ENCODE data around the gene CLDN1.
A peak's percentile ranks its signal among the peaks of the same experiment; 100 is the strongest.

The CLDN1 gene

DNA sequence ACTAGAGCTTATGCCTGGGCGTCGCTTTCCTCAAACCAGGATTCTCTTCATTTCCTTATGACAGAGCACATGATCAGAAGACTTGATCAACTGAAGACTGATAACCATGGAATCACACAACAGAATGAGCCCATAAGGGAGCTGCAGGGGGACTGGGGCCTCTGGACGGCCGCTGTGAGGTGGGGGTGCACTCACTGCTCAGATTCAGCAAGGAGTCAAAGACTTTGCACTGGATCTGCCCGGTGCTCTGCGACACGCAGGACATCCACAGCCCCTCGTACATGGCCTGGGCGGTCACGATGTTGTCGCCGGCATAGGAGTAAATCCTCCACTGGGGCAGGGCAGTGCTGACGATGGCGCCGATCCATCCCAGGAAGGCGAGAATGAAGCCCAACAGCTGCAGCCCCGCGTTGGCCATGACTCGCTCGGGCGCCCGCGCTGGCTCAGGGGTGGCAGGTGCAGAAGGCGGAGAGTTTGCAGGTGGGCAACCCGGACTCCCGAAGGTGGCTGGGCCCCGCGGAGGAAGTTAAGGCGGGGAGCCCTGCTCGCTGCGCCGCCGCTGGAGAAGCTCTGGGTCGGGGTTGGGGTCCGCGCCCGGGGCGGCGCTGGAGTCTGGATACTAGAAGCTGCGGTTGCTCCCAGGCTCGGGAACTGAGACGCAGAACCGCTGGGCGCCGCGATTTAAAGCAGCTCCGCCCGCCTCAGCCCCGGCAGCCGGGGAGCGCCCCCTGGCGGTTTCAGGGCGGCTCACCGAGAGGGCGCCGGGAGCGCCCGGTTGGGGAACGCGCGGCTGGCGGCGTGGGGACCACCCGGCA is at the start of gene CLDN1:
Gene CLDN1, minus strand, starts transcription at position 658 of the 815 bp plus-strand sequence. Its CDS starts 240 bp downstream, at position 418.
- peak; percentile 63 to 78 for DNase-seq

DNA sequence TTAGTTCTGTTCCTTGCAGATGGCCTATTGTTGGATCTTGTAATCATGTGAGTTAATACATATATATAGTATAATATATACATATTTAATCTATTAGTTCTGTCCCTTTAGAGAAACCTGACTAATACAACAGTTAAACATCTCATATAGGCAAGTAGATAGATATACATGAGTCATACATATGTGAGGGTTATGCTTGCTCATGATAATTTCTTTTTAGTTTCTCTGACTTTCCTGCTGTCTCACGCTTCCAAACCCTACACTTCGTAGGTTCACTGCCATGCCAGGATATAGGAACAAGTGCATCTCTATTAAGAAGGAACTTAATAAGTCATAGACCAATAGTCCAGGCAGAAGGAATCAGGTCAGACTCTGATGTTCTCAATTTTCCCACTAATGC is 48.9 kb upstream of the CLDN1 start:
- DNase-seq: no peak

- no peak for DNase-seq
Observed at GRCh38 chr3:190370369-190370768, 48.1 kb upstream of the CLDN1 start.

DNA sequence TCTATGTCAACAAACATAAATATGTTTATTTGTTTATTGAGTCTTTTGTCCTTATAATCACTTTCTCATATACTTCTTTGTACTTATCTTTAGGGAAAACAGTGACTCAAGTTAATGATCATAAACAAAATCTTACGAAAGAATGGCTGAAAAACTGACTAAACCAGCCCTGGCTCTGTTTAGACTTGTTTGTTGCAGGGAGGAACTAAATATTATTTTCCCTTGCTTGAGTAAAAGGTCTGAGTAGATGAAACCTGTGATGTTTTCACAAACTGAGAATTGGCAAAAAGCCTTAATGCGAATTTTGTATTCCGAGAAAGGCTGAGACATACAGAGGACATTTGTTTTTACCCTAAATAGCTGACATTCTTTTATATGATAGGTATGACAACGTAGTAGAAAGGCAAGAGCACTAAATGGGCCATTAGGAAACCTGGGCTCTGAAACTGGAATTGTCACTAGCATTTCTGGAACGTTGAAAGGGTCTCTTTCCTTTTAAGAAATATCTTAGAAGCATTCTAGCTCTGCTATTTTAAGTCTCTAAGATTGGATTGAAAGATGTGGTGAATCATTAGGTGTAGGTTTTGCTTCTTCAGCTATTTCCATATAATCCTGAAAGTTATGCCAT is 47.5 kb upstream of the CLDN1 start:
- no peak for DNase-seq

DNA sequence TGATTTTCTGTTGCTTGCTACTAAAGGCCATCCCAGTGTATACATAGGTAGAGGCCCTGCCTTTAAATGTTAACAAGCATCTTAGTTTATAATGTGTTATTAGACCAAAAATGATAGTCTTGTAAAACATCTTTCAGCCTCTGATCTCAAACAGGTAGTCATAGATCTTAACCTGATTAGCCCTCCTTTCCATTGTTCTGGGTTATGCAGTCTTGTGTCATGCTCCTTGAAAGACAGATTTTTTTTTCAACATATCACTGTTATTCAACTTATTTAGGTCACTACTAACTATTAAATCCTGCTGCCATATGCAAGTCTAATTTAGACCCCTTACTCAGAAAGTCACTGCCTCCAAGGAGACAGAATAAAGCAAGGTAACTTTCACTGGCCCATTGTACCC is 46.6 kb upstream of the CLDN1 start:
- DNase-seq: no peak

GRCh38 chr3:190366133-190366532 is 43.9 kb upstream of the CLDN1 start:
- DNase-seq: no peak

GRCh38 chr3:190362258-190362657 is 40.0 kb upstream of the CLDN1 start:
- no peak for DNase-seq

GRCh38 chr3:190361791-190362190 is 39.5 kb upstream of the CLDN1 start:
- no peak for DNase-seq

DNA sequence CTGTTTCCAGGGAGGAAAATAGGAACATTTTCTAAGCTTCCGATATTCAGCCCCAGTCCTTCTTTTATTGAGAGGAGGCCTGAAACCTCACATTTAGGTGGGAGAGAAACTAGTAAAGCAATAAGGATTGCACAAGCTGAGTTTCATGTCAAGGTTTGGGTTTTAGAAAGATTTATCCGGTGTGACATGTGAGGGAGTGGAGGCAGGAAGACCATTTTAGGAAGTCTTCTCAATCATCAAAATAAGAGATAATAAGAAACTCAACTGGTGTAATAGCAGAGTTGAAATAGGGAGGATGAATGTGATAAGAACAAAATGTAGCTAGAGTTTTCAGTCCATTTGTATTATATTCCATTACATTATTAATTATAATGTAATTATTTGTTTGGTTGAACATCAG is 38.0 kb upstream of the CLDN1 start:
- DNase-seq: no peak

- DNase-seq: no peak
Observed at GRCh38 chr3:190359813-190360212, 37.6 kb upstream of the CLDN1 start.

GRCh38 chr3:190357468-190357867 is 35.2 kb upstream of the CLDN1 start:
- no peak for DNase-seq

DNA sequence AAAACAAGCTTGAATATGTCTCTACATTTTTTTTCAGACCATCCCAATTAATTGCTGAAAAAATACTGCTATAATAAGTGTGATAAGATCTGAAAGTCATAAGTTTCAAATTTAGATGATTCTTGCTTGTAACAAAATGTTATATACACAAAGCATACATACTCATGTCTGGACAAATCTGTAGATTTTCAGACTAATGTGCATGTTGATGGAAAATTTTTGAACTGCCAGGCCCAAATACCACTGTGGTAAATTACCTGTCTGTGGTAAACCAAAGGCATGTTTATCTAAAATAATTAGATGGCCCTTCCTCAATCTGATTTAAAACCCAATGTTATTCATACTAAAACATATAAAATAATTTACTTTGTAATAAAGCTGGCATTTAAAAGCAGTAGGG is 34.0 kb upstream of the CLDN1 start:
- DNase-seq: no peak

DNA sequence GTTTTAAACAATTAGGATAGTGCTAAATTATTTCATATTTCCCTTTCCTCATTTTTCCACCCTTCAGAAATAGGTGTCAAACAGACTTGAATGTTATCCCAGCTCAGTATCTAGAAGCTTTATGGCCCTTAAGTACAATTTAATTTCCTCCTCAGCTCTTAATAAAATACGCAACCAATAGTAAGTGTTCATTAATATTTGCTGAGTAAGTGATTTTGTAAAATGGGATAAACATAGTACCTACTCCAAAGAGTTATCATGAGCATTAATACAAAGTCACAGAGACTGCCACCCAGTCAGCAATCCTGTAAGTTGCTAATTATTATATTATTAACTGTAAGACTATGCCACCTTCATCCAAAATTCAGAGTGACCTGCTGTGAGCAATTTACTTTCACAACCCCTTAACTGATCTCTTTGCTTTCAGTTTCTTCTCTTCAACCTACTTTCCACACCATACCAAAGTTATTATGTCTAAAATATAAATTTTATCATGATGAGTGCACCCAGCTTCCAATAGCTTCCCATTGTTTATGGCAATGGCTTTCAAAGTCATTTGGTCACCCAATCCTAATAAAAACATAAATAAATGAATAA is 30.7 kb upstream of the CLDN1 start:
- DNase-seq: no peak

- no peak for DNase-seq
Observed at GRCh38 chr3:190346541-190346940, 24.3 kb upstream of the CLDN1 start.

- DNase-seq: no peak
Observed at GRCh38 chr3:190345878-190346277, 23.6 kb upstream of the CLDN1 start.

DNA sequence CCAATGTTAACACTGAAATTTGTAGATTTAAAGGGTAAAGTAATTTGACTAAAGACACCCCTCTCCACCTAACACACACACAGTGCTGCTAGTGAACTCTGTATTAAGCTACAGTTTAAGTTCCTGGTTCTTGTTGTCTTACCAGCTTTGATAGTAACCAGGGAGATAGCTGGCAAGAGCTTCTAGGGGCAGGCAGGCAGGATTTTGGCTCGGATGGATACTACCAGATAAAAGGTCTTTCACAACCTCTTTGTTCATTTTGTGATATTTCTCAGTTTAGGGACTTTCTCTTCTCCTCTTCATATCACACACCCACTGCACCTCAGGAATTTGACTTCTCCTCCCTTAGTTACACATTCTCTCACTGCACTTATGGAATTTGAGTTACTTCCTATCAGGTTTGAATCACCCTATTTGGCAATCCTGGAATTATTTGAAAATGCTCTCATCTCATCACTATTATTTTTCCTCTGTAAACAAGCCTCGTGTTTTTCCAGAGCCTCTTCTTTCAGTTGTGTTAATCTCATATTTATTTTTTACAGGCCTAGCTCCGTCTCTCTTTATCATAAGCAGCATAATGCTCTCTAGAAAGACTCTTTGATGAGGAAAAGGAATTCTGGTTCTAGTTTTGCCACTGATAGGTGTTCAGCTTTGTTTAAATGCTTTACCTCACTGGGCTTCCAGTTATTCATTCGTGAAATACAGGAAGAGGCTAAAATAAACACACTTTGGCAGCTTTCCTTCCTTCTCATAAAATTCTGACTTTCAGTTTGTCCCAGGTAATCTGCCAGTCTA is 23.0 kb upstream of the CLDN1 start:
- DNase-seq: no peak

DNA sequence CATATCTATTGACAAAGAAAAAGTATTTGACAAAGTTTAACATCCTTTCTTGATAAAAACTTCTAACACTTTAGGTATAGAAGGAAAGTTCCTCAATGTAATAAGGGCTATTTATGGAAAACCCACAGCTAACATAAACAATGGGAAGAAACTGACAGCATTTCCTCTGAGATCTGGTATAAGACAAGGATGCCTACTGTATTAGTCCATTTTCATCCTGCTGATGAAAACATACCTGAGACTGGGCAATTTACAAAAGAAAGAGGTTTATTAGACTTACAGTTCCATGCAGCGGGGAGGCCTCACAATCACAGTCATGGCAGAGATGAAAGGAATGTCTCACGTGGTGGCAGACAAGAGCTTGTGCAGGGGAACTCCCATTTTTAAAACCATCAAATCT is 17.8 kb upstream of the CLDN1 start:
- DNase-seq: no peak

DNA sequence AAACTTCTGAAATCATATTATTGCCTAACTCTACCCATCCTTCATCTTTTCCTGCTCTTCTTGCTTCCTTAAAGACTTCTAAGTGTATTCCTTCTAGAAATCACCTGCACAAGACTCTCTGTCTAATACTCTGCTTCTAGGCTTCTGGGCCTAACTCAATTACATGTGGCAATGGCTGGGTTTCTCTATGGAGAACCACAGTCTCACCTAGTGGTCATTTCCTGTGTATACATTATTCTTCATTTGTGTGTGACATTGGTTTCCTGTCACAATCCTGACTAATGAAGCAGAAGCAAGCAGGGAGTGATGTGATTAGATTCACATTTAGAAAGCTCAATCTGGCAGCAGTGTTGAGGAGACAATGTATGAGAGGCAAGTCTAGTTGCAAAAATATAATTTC is 16.9 kb upstream of the CLDN1 start:
- DNase-seq: no peak

- no peak for DNase-seq
Observed at GRCh38 chr3:190338717-190339116, 16.5 kb upstream of the CLDN1 start.

DNA sequence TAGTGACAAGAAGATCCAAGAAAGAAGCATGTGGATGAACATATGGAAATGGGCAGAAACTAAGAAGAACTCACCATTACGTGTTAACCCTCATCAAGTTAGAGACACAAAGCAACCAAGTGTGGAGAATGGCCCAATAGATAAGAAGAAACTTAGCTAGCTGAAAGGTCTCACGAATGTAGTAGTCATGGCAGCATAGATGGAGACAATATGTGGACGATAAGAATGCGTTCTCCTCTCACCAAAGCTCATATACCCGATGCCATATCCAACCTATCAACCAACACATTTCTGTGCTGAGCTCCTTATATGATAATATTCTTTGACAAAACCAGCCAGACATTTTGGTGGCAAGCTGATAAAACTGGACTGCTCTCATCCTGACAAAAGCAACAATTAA is 15.1 kb upstream of the CLDN1 start:
- DNase-seq: no peak

DNA sequence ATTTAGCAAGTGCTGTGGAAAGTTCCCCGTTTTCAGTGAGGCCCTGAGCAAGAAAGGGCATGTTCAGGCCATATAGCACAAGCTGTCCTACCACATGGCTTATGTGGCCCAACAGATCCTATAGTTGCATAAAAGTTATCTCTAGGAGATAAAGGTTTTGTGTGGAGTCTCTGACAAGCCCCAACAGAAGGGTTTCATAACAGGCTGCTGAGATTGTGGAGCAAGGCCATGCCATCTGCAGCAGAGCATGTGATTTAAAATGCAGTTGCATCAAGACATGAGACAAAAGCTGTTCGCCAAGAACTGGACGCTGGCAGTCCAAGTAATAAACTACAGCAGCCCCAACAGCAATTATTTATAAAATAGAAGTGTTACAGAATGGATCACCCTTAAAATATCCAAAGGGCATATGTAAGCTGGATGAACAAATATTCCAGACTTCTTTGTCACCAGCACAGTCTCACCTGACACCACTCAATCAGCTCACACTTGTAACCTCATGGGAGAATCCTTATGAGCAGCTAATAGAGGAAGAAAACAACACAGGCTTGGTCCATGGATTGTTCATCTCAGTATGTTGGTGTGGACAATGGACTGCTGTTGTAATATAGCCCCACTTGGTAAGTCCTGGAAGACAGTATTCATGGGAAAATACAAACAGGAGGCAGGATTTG is 14.4 kb upstream of the CLDN1 start:
- no peak for DNase-seq

GRCh38 chr3:190333961-190334360 is 11.7 kb upstream of the CLDN1 start:
- DNase-seq: no peak

Measured in stimulated activated CD4-positive, alpha-beta T cell treated with anti-CD3 and anti-CD28 coated beads, Interleukin-4, amount 100 ng/mL, for 4 hours (primary cell).